ENCODE measurements around the gene INO80D.
"Not testable (repeated sequence)": the region's sequence is repeated elsewhere in the genome, so short reads cannot be mapped to it uniquely, and the experiment has no call there.

Gene INO80D

DNA sequence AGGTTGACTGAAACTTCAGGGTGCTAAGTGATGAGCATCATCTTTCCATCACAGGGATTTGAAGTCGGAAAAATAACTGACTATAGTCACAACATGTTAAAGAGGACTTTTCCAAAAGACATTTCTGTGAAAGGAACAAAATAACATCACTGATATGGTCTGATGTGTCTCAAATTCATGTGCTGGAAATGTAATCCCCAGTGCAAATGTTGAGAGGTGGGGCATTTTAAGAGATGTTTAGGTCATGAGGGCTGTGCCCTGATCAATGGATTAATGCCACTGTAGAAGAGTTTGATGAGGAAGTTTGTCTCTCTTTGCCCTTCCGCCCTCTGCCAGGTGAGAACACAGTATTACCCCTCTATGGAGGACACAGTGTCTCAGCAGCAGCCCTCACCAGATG lies 95.9 kb downstream of the INO80D start:
- no peak for TF ChIP-seq EZH2 (IDR thresholded peaks at IDR 0.05; ENCODE audit: borderline replicate concordance, low read length)
- TF ChIP-seq, protein P1, sequence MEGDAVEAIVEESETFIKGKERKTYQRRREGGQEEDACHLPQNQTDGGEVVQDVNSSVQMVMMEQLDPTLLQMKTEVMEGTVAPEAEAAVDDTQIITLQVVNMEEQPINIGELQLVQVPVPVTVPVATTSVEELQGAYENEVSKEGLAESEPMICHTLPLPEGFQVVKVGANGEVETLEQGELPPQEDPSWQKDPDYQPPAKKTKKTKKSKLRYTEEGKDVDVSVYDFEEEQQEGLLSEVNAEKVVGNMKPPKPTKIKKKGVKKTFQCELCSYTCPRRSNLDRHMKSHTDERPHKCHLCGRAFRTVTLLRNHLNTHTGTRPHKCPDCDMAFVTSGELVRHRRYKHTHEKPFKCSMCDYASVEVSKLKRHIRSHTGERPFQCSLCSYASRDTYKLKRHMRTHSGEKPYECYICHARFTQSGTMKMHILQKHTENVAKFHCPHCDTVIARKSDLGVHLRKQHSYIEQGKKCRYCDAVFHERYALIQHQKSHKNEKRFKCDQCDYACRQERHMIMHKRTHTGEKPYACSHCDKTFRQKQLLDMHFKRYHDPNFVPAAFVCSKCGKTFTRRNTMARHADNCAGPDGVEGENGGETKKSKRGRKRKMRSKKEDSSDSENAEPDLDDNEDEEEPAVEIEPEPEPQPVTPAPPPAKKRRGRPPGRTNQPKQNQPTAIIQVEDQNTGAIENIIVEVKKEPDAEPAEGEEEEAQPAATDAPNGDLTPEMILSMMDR (IDR thresholded peaks at IDR 0.05; ENCODE audit: low read length), result no peak
- Histone ChIP-seq H3K4me2 (ENCODE audit: low read length) (no peak overlapping the region), H3K36me3 (ENCODE audit: insufficient read depth, low read length) (peaks cover 7% of the 10 kb centered on the region; the same call in 1 of the 2 replicates)

DNA sequence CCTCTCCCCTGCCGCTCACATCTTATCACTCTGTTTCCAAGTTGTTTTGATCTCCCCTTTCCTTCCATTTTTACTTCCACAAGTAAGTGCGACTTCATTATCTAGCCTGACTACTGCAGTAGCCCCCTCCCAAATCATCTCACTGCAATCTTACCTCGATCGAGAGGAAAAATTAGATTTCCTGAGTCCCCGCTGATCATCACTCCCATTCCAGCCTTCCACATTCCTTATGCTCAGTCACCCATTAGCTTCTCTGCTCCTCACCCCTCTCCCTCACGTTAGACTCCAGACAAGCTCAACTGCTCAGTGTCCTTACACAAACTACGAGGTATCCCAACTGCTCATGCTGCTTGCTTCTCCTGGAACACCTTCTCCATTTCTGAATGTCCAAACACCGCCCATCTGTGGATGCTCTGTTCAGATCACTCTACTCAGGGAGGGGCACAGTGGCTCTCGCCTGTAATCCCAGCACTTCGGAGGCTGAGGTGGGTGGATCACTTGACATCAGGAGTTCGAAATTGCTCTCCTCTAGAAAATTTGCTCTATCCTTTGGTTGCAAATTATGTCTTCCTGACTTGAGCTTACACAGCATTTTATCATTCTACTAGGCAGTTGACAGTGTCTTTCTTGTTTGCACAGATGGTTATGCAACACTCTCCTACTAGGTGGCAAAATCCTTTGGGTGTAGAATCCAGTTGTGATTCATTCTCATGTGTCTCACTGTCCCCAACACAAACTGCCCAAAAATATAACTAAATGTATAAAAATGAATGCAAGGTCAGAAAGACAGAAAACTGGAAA lies 96.5 kb downstream of the INO80D start:
- H3K4me1 ChIP-seq (ENCODE audit: insufficient read depth, low read length, severe bottlenecking), result peaks cover 5% of the 10 kb centered on the region
- TF ChIP-seq, protein P1 (IDR thresholded peaks at IDR 0.05; ENCODE audit: low read length), result no peak
- TF ChIP-seq EZH2 (IDR thresholded peaks at IDR 0.05; ENCODE audit: borderline replicate concordance, low read length), result no peak
- peaks cover 7% of the 10 kb centered on the region; the same call in 1 of the 2 replicates for H3K36me3 ChIP-seq (ENCODE audit: insufficient read depth, low read length)
- no peak overlapping the region for H3K4me3 ChIP-seq (ENCODE audit: low read depth, low read length, poor library complexity, severe bottlenecking)
- H3K4me2 ChIP-seq (ENCODE audit: low read length), result no peak overlapping the region
- H3K9me2 ChIP-seq (ENCODE audit: low read depth, low read length), result no peaks in the 10 kb centered on the region
- no peaks in the 10 kb centered on the region for H3F3A ChIP-seq (ENCODE audit: insufficient read depth, low read length)
- no peaks in the 10 kb centered on the region for H3K79me2 ChIP-seq (ENCODE audit: insufficient read depth, low read length)
- no peaks in the 10 kb centered on the region for H4K20me1 ChIP-seq (ENCODE audit: insufficient read depth, low read length)
- H3K27ac ChIP-seq (ENCODE audit: low read depth, low read length, poor library complexity, severe bottlenecking), result no peak overlapping the region
- no peak overlapping the region for H2AFZ ChIP-seq (ENCODE audit: low read length)
- no peak overlapping the region for H3K9ac ChIP-seq (ENCODE audit: low read length)
- H3K27me3 ChIP-seq (ENCODE audit: insufficient read depth, low read length), result no peaks in the 10 kb centered on the region
- H3K9me3 ChIP-seq (ENCODE audit: low read length), result no peaks in the 10 kb centered on the region

More for the DNA sequence above, 95.9 kb downstream of the INO80D start:
- Histone ChIP-seq H3K79me2 (ENCODE audit: insufficient read depth, low read length) (no peaks in the 10 kb centered on the region), H3K27me3 (ENCODE audit: insufficient read depth, low read length) (no peaks in the 10 kb centered on the region), H3K4me3 (ENCODE audit: low read depth, low read length, poor library complexity, severe bottlenecking) (no peak overlapping the region), H4K20me1 (ENCODE audit: insufficient read depth, low read length) (no peaks in the 10 kb centered on the region), H3K9ac (ENCODE audit: low read length) (no peak overlapping the region), H3K4me1 (ENCODE audit: insufficient read depth, low read length, severe bottlenecking) (no peaks in the 10 kb centered on the region), H3K27ac (ENCODE audit: low read depth, low read length, poor library complexity, severe bottlenecking) (no peak overlapping the region), H3K9me3 (ENCODE audit: low read length) (no peaks in the 10 kb centered on the region), H3F3A (ENCODE audit: insufficient read depth, low read length) (no peaks in the 10 kb centered on the region), H3K9me2 (ENCODE audit: low read depth, low read length) (no peaks in the 10 kb centered on the region), H2AFZ (ENCODE audit: low read length) (no peak overlapping the region)

DNA sequence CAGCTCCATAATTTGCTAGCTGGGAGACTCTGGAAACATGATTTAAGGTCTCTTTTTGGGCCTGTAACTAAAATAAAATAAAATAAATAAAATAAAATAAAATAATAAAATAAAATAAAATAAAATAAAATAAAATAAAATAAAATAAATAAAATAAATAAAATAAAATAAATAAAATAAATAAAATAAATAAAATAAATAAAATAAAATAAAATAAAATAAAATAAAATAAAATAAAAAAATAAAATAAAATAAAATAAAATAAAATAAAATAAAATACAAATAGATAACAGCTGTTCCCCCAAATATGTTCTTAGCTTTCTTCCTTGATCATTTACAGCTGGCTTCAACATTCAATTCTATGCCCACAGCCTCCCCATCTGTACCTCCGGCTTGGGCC lies 97.3 kb downstream of the INO80D start:
- not testable (repeated sequence) for H2AFZ ChIP-seq (ENCODE audit: low read length); H3K9me3 ChIP-seq (ENCODE audit: low read length); H3K9ac ChIP-seq (ENCODE audit: low read length); H3K79me2 ChIP-seq (ENCODE audit: insufficient read depth, low read length); H3K4me2 ChIP-seq (ENCODE audit: low read length); H3K9me2 ChIP-seq (ENCODE audit: low read depth, low read length); H3K4me1 ChIP-seq (ENCODE audit: insufficient read depth, low read length, severe bottlenecking); H3K27ac ChIP-seq (ENCODE audit: low read depth, low read length, poor library complexity, severe bottlenecking); H3K4me3 ChIP-seq (ENCODE audit: low read depth, low read length, poor library complexity, severe bottlenecking); H4K20me1 ChIP-seq (ENCODE audit: insufficient read depth, low read length); H3K27me3 ChIP-seq (ENCODE audit: insufficient read depth, low read length); H3F3A ChIP-seq (ENCODE audit: insufficient read depth, low read length); H3K36me3 ChIP-seq (ENCODE audit: insufficient read depth, low read length)

DNA sequence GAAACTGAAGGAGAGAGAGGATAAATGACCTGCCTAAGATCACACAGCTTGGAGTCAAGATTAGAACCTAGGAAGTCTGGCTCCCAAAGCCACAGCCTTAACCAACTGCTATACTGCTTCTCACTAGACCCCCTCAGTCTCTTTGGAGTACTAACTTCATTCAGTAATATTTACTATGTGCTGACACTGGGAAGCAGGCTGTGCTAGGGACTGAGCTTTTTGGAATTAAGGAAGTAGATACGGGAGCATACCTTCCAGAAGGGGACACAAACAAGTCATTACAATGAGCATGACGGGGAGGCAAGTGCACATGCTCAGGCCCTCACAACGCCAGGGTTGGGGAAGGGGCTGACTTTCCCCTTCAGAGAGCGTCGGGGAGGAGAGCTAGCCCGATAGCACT lies 97.7 kb downstream of the INO80D start:
- H3K4me3 ChIP-seq (ENCODE audit: low read depth, low read length, poor library complexity, severe bottlenecking), result no peak overlapping the region
- no peaks in the 10 kb centered on the region for H3F3A ChIP-seq (ENCODE audit: insufficient read depth, low read length)
- H3K27ac ChIP-seq (ENCODE audit: low read depth, low read length, poor library complexity, severe bottlenecking), result no peak overlapping the region
- peaks cover 7% of the 10 kb centered on the region; the same call in 1 of the 2 replicates for H3K36me3 ChIP-seq (ENCODE audit: insufficient read depth, low read length)
- TF ChIP-seq, protein P1 (IDR thresholded peaks at IDR 0.05; ENCODE audit: low read length), result no peak
- TF ChIP-seq EZH2 (IDR thresholded peaks at IDR 0.05; ENCODE audit: borderline replicate concordance, low read length), result no peak
- H3K4me1 ChIP-seq (ENCODE audit: insufficient read depth, low read length, severe bottlenecking), result peaks cover 8% of the 10 kb centered on the region
- no peak overlapping the region for H3K4me2 ChIP-seq (ENCODE audit: low read length)
- H2AFZ ChIP-seq (ENCODE audit: low read length), result no peak overlapping the region
- no peaks in the 10 kb centered on the region for H4K20me1 ChIP-seq (ENCODE audit: insufficient read depth, low read length)
- H3K9ac ChIP-seq (ENCODE audit: low read length), result no peak overlapping the region
- H3K9me2 ChIP-seq (ENCODE audit: low read depth, low read length), result no peaks in the 10 kb centered on the region
- H3K9me3 ChIP-seq (ENCODE audit: low read length), result no peaks in the 10 kb centered on the region
- no peaks in the 10 kb centered on the region for H3K79me2 ChIP-seq (ENCODE audit: insufficient read depth, low read length)
- H3K27me3 ChIP-seq (ENCODE audit: insufficient read depth, low read length), result no peaks in the 10 kb centered on the region

DNA sequence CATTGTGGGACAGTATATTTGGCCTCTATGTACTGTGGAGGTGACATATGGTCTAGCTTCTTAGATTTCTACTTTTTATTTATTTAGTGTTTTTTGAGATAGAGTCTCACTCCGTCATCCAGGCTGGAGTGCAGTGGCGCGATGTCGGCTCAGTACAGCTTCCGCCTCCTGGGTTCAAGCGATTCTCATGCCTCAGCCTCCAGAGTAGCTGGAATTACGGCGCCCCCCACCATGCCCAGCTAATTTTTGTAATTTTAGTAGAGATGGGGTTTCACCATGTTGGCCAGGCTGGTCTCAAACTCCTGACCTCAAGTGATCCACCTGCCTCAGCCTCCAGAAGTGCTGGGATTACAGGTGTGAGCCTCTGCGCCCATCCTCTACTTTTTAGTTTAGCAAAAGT lies 99.6 kb downstream of the INO80D start:
- H4K20me1 ChIP-seq (ENCODE audit: insufficient read depth, low read length); H3K27me3 ChIP-seq (ENCODE audit: insufficient read depth, low read length); H3F3A ChIP-seq (ENCODE audit: insufficient read depth, low read length); H3K9me3 ChIP-seq (ENCODE audit: low read length); H2AFZ ChIP-seq (ENCODE audit: low read length); H3K9me2 ChIP-seq (ENCODE audit: low read depth, low read length); H3K27ac ChIP-seq (ENCODE audit: low read depth, low read length, poor library complexity, severe bottlenecking); H3K79me2 ChIP-seq (ENCODE audit: insufficient read depth, low read length); H3K4me1 ChIP-seq (ENCODE audit: insufficient read depth, low read length, severe bottlenecking); H3K4me2 ChIP-seq (ENCODE audit: low read length); H3K9ac ChIP-seq (ENCODE audit: low read length); H3K36me3 ChIP-seq (ENCODE audit: insufficient read depth, low read length); H3K4me3 ChIP-seq (ENCODE audit: low read depth, low read length, poor library complexity, severe bottlenecking): not testable (repeated sequence)
